NCI-H2029 treated with DMSO at 0.1 percent for 48 hours (cell line): ENCODE measurements around the gene RASGRF2.
"Not testable (repeated sequence)": the region's sequence is repeated elsewhere in the genome, so short reads cannot be mapped to it uniquely, and the experiment has no call there.

ENCODE experiments used
- DNase-seq: peaks from one replicate; lab custom pipeline; 2025; lab: John Stamatoyannopoulos, UW

Gene RASGRF2

DNA sequence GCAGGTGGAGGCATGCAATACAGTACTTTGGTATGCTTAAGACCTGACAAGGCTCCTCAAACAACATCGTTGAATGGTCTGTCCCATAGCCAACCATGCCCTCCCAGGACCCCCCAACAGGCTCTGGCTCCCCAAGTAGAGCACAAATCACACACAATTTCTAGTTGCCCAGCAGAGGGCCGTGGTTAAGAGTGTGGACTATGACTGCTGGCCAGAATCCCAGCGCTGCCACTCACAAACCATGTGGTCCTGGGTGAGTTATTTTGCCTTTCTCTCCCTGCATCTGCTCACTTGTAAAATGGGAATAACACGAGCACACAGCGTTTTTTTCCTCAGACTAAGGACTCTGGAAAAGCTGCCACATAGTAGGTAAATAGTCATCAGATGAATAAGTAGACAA, 279.4 kb downstream of the RASGRF2 start:
- no peak for DNase-seq

DNA sequence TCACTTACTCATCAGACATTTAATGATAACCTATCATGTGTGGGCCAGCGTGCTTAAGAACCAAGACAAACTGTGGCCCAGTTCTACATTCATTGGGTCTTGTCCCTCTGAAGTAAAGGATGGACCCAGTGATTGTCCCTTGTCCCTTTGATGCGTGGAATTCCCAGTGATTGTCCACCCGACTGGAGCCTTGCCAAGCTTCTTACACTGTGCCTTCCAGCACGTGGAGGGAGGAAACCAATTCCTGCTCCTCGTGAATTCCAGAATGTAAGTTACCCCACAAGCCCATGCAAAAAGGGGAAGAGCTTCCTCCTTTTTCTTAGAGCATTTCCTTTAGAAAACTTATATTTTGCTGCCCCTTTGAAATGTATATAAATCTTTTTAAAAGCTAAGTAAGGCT, 280.8 kb downstream of the RASGRF2 start:
- DNase-seq = no peak

DNA sequence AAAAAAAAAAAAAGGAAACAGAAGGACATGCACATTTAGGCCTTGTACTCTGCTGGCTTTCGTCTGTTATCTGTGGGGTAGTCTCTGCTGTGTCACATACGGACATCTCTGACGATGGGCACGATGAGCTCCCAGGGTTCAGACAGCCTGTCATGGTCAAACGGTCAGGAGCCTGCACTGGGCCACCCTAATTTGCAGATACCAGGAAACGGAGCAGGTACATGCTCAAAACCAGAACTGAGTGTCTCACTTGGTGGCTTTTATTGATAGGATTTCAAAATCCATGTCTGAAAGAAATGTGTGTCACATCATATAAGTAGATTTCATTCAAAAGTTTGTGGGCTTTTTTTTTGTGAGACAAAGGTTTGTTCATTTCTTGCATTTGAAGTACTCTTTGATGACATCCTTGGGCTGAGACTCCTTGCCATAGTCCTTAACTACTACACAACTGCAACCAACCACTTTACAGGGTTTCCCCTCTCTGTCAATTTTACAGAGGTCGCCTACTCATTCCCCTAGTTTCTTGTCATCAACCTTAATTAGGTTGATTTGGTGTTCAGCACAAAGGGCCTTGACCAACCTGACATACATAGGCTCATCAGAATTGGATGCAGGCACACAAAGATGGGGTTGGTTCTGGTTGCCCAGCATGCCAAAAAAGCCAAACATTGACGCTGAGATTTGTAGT, 281.9 kb downstream of the RASGRF2 start:
- no peak for DNase-seq

GRCh38 chr5:81242906-81243436, 282.8 kb downstream of the RASGRF2 start:
- no peak for DNase-seq

DNA sequence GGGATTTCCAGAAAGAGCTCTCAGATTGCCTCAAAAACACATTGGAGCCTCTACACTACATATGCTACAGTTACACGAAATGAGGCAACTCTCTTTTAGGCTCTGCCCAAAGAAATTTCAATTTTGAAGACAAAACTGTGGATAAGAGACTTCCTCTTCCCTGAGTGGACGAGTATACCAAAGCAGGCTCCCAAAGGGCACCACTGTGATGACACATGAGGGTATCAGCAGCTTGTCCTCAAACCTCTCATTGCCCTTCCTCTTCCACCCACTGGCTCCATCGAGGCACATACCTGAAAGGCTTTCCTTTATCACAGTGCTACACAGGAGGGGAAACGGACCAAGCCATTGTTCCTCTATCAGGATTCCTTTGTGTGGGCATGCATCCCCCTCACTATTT, 284.3 kb downstream of the RASGRF2 start:
- DNase-seq = no peak

GRCh38 chr5:81245871-81246235, 285.7 kb downstream of the RASGRF2 start:
- no peak for DNase-seq

- DNase-seq = no peak
These were observed 286.5 kb downstream of the RASGRF2 start for GRCh38 chr5:81246697-81247096.

DNA sequence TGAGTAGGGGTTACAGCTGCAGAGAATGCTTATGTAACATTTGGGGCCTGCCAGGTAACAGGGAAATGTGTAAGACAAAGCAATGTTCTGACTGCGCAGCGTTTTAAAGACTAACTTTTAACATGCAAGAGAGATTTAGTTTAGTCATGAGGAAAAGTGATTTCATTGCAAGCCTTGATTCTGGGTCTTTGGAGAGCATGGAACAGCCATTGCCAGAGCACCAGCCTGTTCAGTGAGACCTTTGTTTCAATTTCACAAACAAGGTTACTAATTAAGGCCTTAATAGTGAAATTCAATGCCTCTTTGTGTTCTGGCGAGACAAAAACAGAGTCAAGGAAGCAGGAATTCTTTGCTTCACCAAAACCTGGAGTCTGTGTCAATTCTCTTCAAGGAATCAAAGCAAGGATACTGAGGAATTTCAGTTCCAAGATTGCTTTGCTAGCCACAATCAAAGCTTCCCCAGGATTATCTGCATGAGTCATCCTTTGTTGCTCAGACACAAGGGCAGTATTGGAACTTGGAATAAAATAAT, 287.3 kb downstream of the RASGRF2 start:
- no peak for DNase-seq

GRCh38 chr5:81249240-81249639, 289.1 kb downstream of the RASGRF2 start:
- DNase-seq = peak; percentile 39

GRCh38 chr5:81250004-81250403, 289.8 kb downstream of the RASGRF2 start:
- DNase-seq = no peak

GRCh38 chr5:81251922-81252321, 291.8 kb downstream of the RASGRF2 start:
- peak; percentile 26 for DNase-seq

- DNase-seq = no peak
These were observed 292.7 kb downstream of the RASGRF2 start for GRCh38 chr5:81252904-81253303.

- DNase-seq = no peak
These were observed 293.7 kb downstream of the RASGRF2 start for GRCh38 chr5:81253875-81254274.

DNA sequence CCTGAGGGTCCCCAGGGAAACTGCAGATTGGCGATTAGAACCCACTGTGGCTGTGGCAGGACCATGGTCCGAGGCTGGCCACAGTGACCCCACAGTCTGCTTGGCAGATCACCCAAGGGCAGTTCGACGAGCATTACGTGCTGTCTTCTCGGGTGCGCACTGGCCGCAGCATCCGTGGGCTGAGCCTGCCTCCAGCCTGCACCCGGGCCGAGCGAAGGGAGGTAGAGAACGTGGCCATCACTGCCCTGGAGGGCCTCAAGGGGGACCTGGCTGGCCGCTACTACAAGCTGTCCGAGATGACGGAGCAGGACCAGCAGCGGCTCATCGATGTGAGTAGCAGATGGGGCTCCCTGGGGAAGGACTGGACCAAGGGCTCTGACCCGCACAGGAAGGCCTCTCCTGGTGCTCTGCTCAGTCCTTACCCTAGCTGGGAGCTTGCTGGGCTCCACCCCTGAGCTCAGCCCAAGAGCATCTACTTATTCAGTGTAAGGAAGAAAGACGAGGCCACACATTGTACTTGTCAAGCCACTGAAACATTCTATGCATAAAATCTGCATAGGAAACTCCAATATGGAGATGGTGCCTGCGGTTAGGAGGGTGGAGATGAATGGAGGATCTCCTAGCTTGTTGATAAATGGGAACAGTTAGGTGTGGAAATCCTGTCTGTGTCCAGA, 294.9 kb downstream of the RASGRF2 start:
- DNase-seq = no peak

DNA sequence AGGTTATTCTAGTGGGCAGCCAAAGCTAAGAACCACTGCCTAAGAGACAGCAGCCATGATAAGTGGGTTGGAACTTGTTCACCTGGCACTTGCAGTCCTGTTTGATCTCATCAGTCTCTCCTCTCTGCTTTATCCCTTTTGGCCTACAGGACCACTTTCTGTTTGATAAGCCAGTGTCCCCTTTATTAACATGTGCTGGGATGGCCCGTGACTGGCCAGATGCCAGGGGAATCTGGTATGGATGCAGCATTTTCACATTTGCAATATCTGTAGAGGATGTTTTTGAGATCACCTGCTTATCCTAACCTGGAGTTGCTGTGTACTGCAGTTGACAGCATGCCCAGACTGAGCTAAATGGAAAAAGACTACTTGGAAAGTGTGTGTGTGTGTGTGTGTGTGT, 296.6 kb downstream of the RASGRF2 start:
- no peak for DNase-seq

DNA sequence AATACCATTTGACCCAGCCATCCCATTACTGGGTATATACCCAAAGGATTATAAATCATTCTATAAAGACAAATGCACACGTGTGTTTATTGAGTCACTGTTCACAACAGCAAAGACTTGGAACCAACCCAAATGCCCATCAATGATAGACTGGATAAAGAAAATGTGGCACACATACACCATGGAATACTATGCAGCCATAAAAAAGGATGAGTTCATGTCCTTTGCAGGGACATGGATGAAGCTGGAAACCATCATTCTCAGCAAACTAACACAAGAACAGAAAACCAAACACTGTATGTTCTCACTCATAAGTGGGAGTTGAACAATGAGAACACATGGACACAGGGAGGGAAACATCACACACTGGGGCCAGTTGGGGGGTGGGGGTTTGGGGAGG, 302.6 kb downstream of the RASGRF2 start:
- not testable (repeated sequence) for DNase-seq

DNA sequence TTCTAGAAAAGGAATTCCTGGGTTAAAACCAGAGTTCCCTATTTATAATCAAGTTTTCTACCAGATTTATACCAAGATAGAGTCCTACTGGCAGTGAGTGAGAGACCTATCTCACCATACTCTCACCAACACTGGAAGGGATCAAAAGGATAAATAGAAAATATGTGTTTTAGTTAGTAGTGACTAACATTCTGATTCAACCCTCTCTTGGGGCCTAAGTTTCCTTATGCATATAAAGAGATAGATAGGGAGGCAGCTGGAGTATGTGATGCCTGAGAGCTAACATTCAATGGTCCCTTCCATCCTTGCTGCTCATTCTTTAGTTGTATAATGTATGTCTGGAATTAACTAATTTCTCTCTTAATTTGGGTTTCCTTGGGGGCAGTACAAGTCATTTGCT, 304.9 kb downstream of the RASGRF2 start:
- no peak for DNase-seq

DNA sequence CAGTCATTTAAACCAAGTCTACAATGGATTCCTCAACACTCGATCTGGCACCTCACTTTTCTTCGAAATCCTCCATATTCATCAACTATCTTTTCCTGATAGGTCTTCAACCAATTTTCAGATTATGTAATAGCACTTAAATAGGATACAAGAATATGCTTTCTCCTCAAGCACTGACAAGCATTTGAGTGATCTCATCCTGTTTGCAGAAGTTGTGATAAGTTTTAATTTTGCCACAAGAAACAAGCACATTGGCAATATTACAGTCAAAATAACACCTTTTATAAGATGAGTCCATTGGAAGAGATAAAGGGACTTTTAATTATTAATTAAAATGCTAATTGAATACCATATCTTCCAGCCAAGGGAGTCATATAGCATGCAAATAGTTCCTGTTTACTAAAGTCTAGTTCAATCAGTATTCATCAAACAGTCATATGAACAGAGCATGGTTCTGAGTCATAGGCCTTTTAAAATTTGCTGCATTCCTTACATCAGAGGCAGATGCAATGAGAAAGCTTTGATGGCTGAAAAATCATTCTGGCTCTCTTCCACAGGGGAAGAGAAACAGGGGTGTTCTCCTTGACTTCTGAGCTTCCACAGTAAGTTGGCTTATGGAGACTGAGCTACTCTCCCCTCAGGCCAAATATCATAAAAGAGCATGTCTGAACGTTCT, 308.5 kb downstream of the RASGRF2 start:
- no peak for DNase-seq

DNA sequence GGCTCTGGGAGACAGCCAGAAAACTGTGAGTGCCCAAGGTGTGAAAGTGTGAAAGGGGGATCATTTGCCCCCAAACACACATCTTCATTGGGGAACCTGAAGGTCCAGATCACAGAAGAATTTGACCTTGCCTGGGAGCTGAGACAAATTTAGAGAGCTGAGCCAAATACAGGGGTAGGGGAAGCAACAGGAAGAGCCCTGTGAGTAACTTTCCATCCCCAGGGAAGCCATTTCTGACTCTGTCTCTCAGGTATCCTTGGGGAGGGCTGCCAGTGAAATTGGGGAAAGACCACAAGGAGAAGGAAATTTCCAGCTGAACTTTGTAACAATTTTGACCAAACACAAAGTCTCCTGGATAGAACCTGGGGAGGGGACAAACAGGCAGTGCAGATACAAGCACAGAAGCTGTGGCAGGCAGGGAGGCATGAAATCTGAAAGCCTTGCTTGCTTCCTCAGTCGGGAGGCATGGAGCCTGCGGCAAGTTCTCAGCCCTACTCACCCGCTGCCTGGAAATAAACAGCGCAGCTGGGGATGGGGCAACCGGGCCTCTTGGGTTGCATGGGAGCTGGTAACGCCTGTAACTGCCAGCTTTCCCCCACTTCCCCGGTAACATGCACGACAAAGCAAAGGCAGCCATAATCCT, 309.7 kb downstream of the RASGRF2 start:
- DNase-seq = no peak

DNA sequence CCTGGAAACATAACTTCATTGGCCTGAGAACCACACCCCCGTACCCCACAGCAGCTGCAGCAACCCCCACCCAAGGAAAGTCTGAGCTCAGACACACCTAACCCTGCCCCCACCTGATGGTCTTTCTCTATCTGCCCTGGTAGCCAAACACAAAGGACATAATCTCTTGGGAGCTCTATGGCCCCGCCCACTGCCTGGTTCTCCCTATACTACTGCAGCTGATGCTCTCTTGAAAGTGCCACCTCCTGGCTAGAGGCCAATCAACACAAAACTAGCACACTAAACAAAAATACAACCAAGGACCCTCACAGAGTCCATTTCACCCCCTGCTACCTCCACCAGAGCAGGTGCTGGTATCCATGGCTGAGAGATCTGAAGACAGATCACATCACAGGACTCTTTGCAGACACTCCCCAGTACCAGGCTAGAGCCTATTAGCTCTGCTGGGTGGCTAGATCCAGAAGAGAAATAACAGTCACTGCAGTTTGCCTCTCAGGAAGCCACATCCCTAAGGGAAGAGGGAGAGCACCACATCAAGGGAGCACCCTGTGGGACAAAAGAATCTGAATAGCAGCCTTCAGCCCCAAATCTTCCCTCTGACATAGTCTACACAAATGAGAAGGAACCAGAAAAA, 310.3 kb downstream of the RASGRF2 start:
- not testable (repeated sequence) for DNase-seq
